Astrocyte (in vitro differentiated cells and primary cell): ENCODE results near the gene TMEM100. TPM values are rescaled to one million over a fixed set of nuclear protein-coding genes. Genes with fewer than 3 reads are reported as not detected.

Experiments
- DNase-seq: peaks from one replicate; pipeline ENCODE4 v3.0.0-alpha.2; 2010; ENCODE audit warnings: low read depth
- FAIRE-seq: peaks from 2 replicates; lab custom pipeline; 2011; peaks lifted over from hg19 to GRCh38; lab: Jason Lieb, UNC
- H2AFZ ChIP-seq: 2 replicates; pipeline ENCODE4 v1.6.0; 2012; ENCODE audit warnings: low read depth, low read length, inconsistent platforms
- H3K27ac ChIP-seq: 2 replicates; pipeline ENCODE4 v1.5.1; 2011; ENCODE audit warnings: low read depth, low read length, inconsistent platforms
- H3K27me3 ChIP-seq: 2 replicates; pipeline ENCODE4 v1.6.0; 2011; ENCODE audit warnings: low read length, inconsistent platforms; ENCODE audit not compliant: insufficient read depth
- H3K36me3 ChIP-seq: 2 replicates; pipeline ENCODE4 v1.5.1; 2011; ENCODE audit warnings: low read length, inconsistent platforms; ENCODE audit not compliant: insufficient read depth
- H3K4me1 ChIP-seq: 2 replicates; pipeline ENCODE4 v1.5.1; 2011; ENCODE audit warnings: low read length, inconsistent platforms; ENCODE audit not compliant: insufficient read depth
- H3K4me2 ChIP-seq: 2 replicates; pipeline ENCODE4 v1.6.0; 2012; ENCODE audit warnings: low read length, inconsistent platforms
- H3K4me3 ChIP-seq: 2 replicates; pipeline ENCODE4 v1.5.1; 2011; ENCODE audit warnings: low read depth, mild to moderate bottlenecking, low read length, inconsistent platforms; ENCODE audit not compliant: insufficient read depth
- H3K79me2 ChIP-seq: 2 replicates; pipeline ENCODE4 v1.6.0; 2012; ENCODE audit warnings: mild to moderate bottlenecking, low read length, inconsistent platforms; ENCODE audit not compliant: insufficient read depth
- H3K9ac ChIP-seq: 2 replicates; pipeline ENCODE4 v1.6.0; 2012; ENCODE audit warnings: mild to moderate bottlenecking, low read length, inconsistent platforms
- H3K9me3 ChIP-seq: 2 replicates; pipeline ENCODE4 v1.5.1; 2012; ENCODE audit warnings: low read depth, mild to moderate bottlenecking, low read length, inconsistent platforms; ENCODE audit not compliant: insufficient read depth
- H4K20me1 ChIP-seq: 2 replicates; pipeline ENCODE4 v1.6.0; 2012; ENCODE audit warnings: low read length, inconsistent platforms; ENCODE audit not compliant: insufficient read depth
- H3K27ac Mint-ChIP-seq: one replicate; pipeline ENCODE4 v1.8.0; 2021; ENCODE audit warnings: mild to moderate bottlenecking, mixed read lengths; ENCODE audit not compliant: unreplicated experiment
- H3K27me3 Mint-ChIP-seq: one replicate; pipeline ENCODE4 v1.8.0; 2021; ENCODE audit warnings: low read depth, mixed read lengths; ENCODE audit not compliant: unreplicated experiment
- H3K36me3 Mint-ChIP-seq: one replicate; pipeline ENCODE4 v1.8.0; 2021; ENCODE audit warnings: low read depth, mixed read lengths; ENCODE audit not compliant: unreplicated experiment
- H3K4me1 Mint-ChIP-seq: one replicate; pipeline ENCODE4 v1.8.0; 2021; ENCODE audit warnings: low read depth, mixed read lengths; ENCODE audit not compliant: unreplicated experiment
- H3K4me3 Mint-ChIP-seq: one replicate; pipeline ENCODE4 v1.8.0; 2021; ENCODE audit warnings: mild to moderate bottlenecking, moderate library complexity, mixed read lengths; ENCODE audit not compliant: unreplicated experiment
- H3K9me3 Mint-ChIP-seq: one replicate; pipeline ENCODE4 v1.8.0; 2021; ENCODE audit warnings: mild to moderate bottlenecking, mixed read lengths; ENCODE audit not compliant: unreplicated experiment
- EZH2 ChIP-seq: IDR thresholded peaks from 2 replicates; pipeline ENCODE4 v1.6.1; 2012; ENCODE audit warnings: mild to moderate bottlenecking, low read length, inconsistent platforms; ENCODE audit not compliant: insufficient read depth
- total RNA-seq: library from RNA; stranded (reverse); gene quantifications from 2 replicates; pipeline ENCODE4 v1.2.1, GENCODE V29; 2021
- TF ChIP-seq, protein P1 (sequence below): IDR thresholded peaks from 2 replicates; pipeline ENCODE4 v1.5.1; 2011; ENCODE audit warnings: low read depth, mild to moderate bottlenecking, inconsistent platforms, low read length, moderate library complexity; ENCODE audit not compliant: insufficient read depth

TMEM100 gene
- total RNA-seq, 1 donor from 2014 or later, result 7.3 TPM

DNA sequence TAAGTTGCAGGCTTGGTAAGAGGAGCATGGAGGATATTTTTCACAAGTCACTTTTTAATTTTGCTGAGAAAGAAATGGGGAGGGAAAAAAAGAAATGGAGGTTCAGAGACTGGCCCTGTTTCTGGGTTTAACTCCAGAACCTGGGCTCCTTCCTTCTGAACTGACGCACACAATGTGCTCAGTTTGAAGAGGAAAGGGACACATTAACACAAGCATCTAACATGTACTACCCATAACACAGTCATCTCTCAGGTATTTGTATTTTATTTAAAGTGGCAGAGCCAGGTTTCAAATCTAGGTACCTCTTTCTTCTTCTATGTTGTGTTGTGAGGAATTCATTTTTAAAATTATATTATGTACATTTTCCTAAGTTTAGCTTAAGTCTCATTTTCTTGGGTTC is 5.3 kb upstream of the TMEM100 start:
- FAIRE-seq (no peak), DNase-seq (peak; percentile 30)
- H3K4me3 ChIP-seq, result no peak overlapping the region
- no peaks in the 10 kb centered on the region for H3K27me3 Mint-ChIP-seq
- H3K79me2 ChIP-seq, result no peaks in the 10 kb centered on the region
- no peaks in the 10 kb centered on the region for H4K20me1 ChIP-seq
- H3K27ac ChIP-seq, result no peak overlapping the region
- no peak overlapping the region for H3K27ac Mint-ChIP-seq
- no peak overlapping the region for H3K9ac ChIP-seq
- H3K4me3 Mint-ChIP-seq, result no peak overlapping the region
- H2AFZ ChIP-seq, result no peak overlapping the region
- H3K4me1 Mint-ChIP-seq, result peaks cover 38% of the 10 kb centered on the region
- peak overlapping the region; percentile 21 for H3K4me2 ChIP-seq
- TF ChIP-seq, protein P1, sequence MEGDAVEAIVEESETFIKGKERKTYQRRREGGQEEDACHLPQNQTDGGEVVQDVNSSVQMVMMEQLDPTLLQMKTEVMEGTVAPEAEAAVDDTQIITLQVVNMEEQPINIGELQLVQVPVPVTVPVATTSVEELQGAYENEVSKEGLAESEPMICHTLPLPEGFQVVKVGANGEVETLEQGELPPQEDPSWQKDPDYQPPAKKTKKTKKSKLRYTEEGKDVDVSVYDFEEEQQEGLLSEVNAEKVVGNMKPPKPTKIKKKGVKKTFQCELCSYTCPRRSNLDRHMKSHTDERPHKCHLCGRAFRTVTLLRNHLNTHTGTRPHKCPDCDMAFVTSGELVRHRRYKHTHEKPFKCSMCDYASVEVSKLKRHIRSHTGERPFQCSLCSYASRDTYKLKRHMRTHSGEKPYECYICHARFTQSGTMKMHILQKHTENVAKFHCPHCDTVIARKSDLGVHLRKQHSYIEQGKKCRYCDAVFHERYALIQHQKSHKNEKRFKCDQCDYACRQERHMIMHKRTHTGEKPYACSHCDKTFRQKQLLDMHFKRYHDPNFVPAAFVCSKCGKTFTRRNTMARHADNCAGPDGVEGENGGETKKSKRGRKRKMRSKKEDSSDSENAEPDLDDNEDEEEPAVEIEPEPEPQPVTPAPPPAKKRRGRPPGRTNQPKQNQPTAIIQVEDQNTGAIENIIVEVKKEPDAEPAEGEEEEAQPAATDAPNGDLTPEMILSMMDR, result no peak
- TF ChIP-seq EZH2, result no peak
- peaks cover 25% of the 10 kb centered on the region for H3K4me1 ChIP-seq
- no peaks in the 10 kb centered on the region for H3K36me3 Mint-ChIP-seq
- no peaks in the 10 kb centered on the region for H3K27me3 ChIP-seq
- H3K9me3 Mint-ChIP-seq, result no peaks in the 10 kb centered on the region
- no peaks in the 10 kb centered on the region for H3K9me3 ChIP-seq
- H3K36me3 ChIP-seq, result no peaks in the 10 kb centered on the region

DNA sequence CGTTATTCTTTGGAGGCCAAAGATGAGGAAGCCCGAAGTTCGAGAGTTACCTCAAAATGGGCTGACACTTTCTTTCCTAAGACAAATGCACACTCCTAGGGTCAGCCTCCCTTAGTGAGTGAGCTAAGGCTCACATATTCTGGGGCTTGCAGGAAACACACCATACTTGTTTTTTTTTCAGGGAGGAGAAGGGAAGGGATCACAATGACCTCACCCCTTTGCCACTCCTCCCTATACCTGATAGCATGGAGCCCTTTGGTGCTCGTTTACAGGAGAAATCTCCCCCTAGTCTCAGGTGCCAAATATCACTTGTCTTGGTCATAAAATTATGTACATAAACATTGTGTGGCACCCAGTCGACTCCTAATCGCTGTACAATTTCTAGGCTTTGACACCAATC is 4.6 kb upstream of the TMEM100 start:
- Histone ChIP-seq H3K27me3 (no peaks in the 10 kb centered on the region), H3K4me1 (peaks cover 30% of the 10 kb centered on the region), H3K36me3 (no peaks in the 10 kb centered on the region), H3K79me2 (no peaks in the 10 kb centered on the region), H4K20me1 (no peaks in the 10 kb centered on the region), H3K9me3 (no peaks in the 10 kb centered on the region), H3K4me3 (no peak overlapping the region), H3K4me2 (peak overlapping the region; percentile 21), H3K9ac (no peak overlapping the region), H2AFZ (no peak overlapping the region), H3K27ac (no peak overlapping the region)
- H3K9me3 Mint-ChIP-seq, result no peaks in the 10 kb centered on the region
- no peak for DNase-seq
- H3K27ac Mint-ChIP-seq, result no peak overlapping the region
- H3K4me3 Mint-ChIP-seq, result no peak overlapping the region
- no peaks in the 10 kb centered on the region for H3K27me3 Mint-ChIP-seq
- TF ChIP-seq, protein P1, result no peak
- TF ChIP-seq EZH2, result no peak
- no peaks in the 10 kb centered on the region for H3K36me3 Mint-ChIP-seq
- FAIRE-seq, result no peak
- peaks cover 36% of the 10 kb centered on the region for H3K4me1 Mint-ChIP-seq

DNA sequence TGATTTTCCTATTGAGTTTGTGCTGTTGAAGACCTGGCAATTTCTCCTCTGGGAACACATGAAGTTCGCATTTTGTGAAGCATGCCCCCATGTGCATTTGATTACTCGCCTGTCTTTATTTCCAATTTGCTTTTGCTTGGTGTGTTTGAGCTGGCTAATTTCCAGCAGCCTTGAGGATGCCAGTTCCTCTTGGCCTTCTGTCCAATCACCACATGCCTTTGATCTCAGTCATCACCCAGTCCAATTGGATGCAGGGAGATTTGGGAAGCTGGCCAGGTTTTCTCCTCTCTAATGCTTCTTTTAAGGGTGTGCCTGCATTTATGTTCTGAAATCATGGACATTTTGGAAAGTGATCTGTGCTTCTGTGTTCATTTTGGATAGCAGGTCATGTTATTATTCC is 3.8 kb upstream of the TMEM100 start:
- Mint-ChIP-seq H3K36me3 (no peaks in the 10 kb centered on the region), H3K27ac (no peak overlapping the region), H3K9me3 (no peaks in the 10 kb centered on the region), H3K4me1 (peaks cover 31% of the 10 kb centered on the region), H3K4me3 (no peak overlapping the region), H3K27me3 (no peaks in the 10 kb centered on the region)
- Histone ChIP-seq H3K4me3 (no peak overlapping the region), H3K4me1 (peaks cover 35% of the 10 kb centered on the region), H3K9me3 (no peaks in the 10 kb centered on the region), H3K9ac (no peak overlapping the region), H2AFZ (peak overlapping the region; percentile 12), H4K20me1 (no peaks in the 10 kb centered on the region), H3K79me2 (no peaks in the 10 kb centered on the region), H3K4me2 (peak overlapping the region; percentile 58), H3K27ac (no peak overlapping the region), H3K27me3 (no peaks in the 10 kb centered on the region), H3K36me3 (no peaks in the 10 kb centered on the region)
- DNase-seq (peak; percentile 91), FAIRE-seq (peak; percentile 92)
- no peak for TF ChIP-seq EZH2
- TF ChIP-seq, protein P1, result no peak
